ENCODE measurements around the gene TCF23. TPM values are rescaled to one million over a fixed set of nuclear protein-coding genes. Genes with fewer than 3 reads are reported as not detected.

The TCF23 gene
- total RNA-seq, 6 experiments from 2014 or later = not detected

GRCh38 chr2:27136751-27137150, 12.1 kb upstream of the TCF23 start:
- Mint-ChIP-seq H3K36me3 (ENCODE audit: low read depth) (no peaks in the 10 kb centered on the region; the same call in 1 of the 2 replicates), H3K27ac (no peak overlapping the region), H3K27me3 (ENCODE audit: insufficient read depth) (peaks cover 9% of the 10 kb centered on the region), H3K4me1 (ENCODE audit: low read depth) (peaks cover 13% of the 10 kb centered on the region), H3K4me3 (no peak overlapping the region), H3K9me3 (no peaks in the 10 kb centered on the region)
- no peak for DNase-seq
- TF ChIP-seq, protein P1, sequence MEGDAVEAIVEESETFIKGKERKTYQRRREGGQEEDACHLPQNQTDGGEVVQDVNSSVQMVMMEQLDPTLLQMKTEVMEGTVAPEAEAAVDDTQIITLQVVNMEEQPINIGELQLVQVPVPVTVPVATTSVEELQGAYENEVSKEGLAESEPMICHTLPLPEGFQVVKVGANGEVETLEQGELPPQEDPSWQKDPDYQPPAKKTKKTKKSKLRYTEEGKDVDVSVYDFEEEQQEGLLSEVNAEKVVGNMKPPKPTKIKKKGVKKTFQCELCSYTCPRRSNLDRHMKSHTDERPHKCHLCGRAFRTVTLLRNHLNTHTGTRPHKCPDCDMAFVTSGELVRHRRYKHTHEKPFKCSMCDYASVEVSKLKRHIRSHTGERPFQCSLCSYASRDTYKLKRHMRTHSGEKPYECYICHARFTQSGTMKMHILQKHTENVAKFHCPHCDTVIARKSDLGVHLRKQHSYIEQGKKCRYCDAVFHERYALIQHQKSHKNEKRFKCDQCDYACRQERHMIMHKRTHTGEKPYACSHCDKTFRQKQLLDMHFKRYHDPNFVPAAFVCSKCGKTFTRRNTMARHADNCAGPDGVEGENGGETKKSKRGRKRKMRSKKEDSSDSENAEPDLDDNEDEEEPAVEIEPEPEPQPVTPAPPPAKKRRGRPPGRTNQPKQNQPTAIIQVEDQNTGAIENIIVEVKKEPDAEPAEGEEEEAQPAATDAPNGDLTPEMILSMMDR (IDR thresholded peaks at IDR 0.05) = no peak

GRCh38 chr2:27137322-27137935, 11.4 kb upstream of the TCF23 start:
- DNase-seq = no peak
- TF ChIP-seq, protein P1 (IDR thresholded peaks at IDR 0.05) = no peak
- Mint-ChIP-seq H3K4me3 (no peak overlapping the region), H3K27ac (no peak overlapping the region), H3K36me3 (ENCODE audit: low read depth) (no peaks in the 10 kb centered on the region; the same call in 1 of the 2 replicates), H3K9me3 (no peaks in the 10 kb centered on the region), H3K4me1 (ENCODE audit: low read depth) (peaks cover 13% of the 10 kb centered on the region), H3K27me3 (ENCODE audit: insufficient read depth) (peaks cover 11% of the 10 kb centered on the region)

GRCh38 chr2:27138111-27138510, 10.7 kb upstream of the TCF23 start:
- Mint-ChIP-seq H3K36me3 (ENCODE audit: low read depth) (no peaks in the 10 kb centered on the region; the same call in 1 of the 2 replicates), H3K4me1 (ENCODE audit: low read depth) (peaks cover 8% of the 10 kb centered on the region), H3K4me3 (no peak overlapping the region), H3K27me3 (ENCODE audit: insufficient read depth) (peaks cover 16% of the 10 kb centered on the region), H3K9me3 (no peaks in the 10 kb centered on the region; the same call in 1 of the 2 replicates), H3K27ac (no peak overlapping the region)
- no peak for DNase-seq
- TF ChIP-seq, protein P1 (IDR thresholded peaks at IDR 0.05) = no peak

DNA sequence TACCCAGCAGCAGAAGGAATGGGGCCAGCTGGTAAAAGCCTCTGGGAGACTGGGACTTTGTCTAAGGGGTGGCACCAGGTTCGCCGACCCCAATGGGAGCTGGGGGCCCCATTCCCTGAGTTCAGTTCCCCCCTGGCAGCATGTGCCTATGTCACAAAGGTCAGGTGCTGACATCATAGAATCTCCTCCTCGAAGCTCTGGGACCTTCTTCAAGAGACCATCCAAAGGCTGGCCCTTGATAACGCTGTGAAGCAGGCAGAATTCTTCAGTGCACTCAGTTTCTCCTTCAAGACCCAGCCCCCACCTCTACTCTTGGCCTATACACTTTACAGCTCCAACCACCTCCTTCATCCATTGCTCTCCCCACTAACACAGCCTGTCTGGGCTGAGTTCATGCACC, 9.5 kb upstream of the TCF23 start, which contains the start of gene PRR30:
PRR30 (minus strand) TSS at position 101 of the 400 bp plus-strand sequence. CDS start 1,081 bp downstream, outside the sequence.
- no peak within 1 kb of the TSS for H3K27ac Mint-ChIP-seq
- no peak for DNase-seq
- no peaks in the 10 kb centered on the region; the same call in none of the 2 replicates for H3K9me3 Mint-ChIP-seq
- no peaks in the 10 kb centered on the region for H3K4me1 Mint-ChIP-seq (ENCODE audit: low read depth)
- no peaks in the 10 kb centered on the region for H3K36me3 Mint-ChIP-seq (ENCODE audit: low read depth)
- H3K27me3 Mint-ChIP-seq (ENCODE audit: insufficient read depth) = peaks cover 21% of the 10 kb centered on the region
- no peak within 1 kb of the TSS for H3K4me3 Mint-ChIP-seq
- TF ChIP-seq, protein P1 (IDR thresholded peaks at IDR 0.05) = no peak

DNA sequence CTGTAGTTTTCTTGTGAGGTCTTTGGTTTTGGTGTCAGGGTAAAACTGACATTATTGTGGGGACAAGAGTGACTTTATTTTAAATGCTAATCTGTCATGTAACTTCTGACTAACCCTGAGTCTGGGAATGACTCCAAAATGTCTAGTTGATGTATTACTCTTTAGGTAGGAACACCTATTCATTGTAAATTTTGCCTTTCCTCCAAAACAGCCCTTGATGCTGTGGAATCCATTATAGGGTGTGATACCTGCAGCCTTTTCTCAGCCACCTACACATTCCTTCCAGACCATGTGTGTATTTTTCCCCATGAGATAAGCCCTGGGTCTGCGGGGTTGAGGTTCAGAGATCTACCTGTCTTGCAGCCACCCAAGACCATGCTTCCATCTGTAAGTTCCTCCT, 5.5 kb upstream of the TCF23 start:
- Mint-ChIP-seq H3K4me3 (no peak overlapping the region), H3K4me1 (ENCODE audit: low read depth) (no peaks in the 10 kb centered on the region), H3K36me3 (ENCODE audit: low read depth) (no peaks in the 10 kb centered on the region), H3K27ac (no peak overlapping the region), H3K9me3 (no peaks in the 10 kb centered on the region; the same call in none of the 2 replicates), H3K27me3 (ENCODE audit: insufficient read depth) (peaks cover 40% of the 10 kb centered on the region)
- no peak for DNase-seq
- TF ChIP-seq, protein P1 (IDR thresholded peaks at IDR 0.05) = no peak
